ENCODE data around the gene MRTFB. TPM values are rescaled to one million over a fixed set of nuclear protein-coding genes. Genes with fewer than 3 reads are reported as not detected.

MRTFB gene
- total and polyA plus RNA-seq, 2 of the 13 experiments (the other 11 are each of a cell fraction or from before 2014, with no cell fraction given), result 11.4 to 14.0 TPM

GRCh38 chr16:14057878-14058382, 13.2 kb upstream of the MRTFB start:
- in situ Hi-C loops (cut with HindIII; ENCODE audit: extremely low pct_ligation_motif_present, low pct_unique_long_range_greater_than_20kb), result no loop called here

More at GRCh38 chr16:14057878-14058382, 13.2 kb upstream of the MRTFB start:
- Histone ChIP-seq H3K79me2 (ENCODE audit: insufficient read depth, low read length) (no peaks in the 10 kb centered on the region), H4K20me1 (ENCODE audit: insufficient read depth, low read length) (no peaks in the 10 kb centered on the region), H3K36me3 (replicated peaks in 1 of 2; ENCODE audit: control insufficient read depth in 1 of 2, insufficient read depth in 2 of 2, low read length in 2 of 2) (no peaks in the 10 kb centered on the region), H3K27me3 (ENCODE audit: control insufficient read depth in 1 of 2, insufficient read depth in 2 of 2, low read length in 2 of 2) (0 out of 5 replicates have a peak, but pooled peaks cover 3 to 17% of the 10 kb centered on the region in 2 experiments), H3K9me3 (ENCODE audit: low read length) (0 out of 2 replicates have a peak, but pooled peaks cover 6% of the 10 kb centered on the region), H3K4me1 (ENCODE audit: insufficient read depth, low read length) (peaks cover 14% of the 10 kb centered on the region), H3K4me2 (ENCODE audit: low read depth, low read length) (no peak overlapping the region), H2AFZ (ENCODE audit: low read length) (no peak overlapping the region), H3K27ac (ENCODE audit: extremely low read length, insufficient read depth, low read length) (no peak overlapping the region), H3K9ac (ENCODE audit: insufficient read depth, low read depth, low read length) (no peak overlapping the region), H3K4me3 (replicated peaks in 1 of 3; ENCODE audit: insufficient read depth in 1 of 3, low read depth in 2 of 3, low read length in 3 of 3) (no peak overlapping the region)
- ATAC-seq (no peak), FAIRE-seq (no peak), DNase-seq (ENCODE audit: low spot score) (no peak)
- TF ChIP-seq ZBTB26 (CRISPR knock-in tag; IDR thresholded peaks at IDR 0.05; ENCODE audit: borderline replicate concordance) (no peak), ZNF816 (CRISPR knock-in tag; IDR thresholded peaks at IDR 0.05; ENCODE audit: borderline replicate concordance) (no peak), ZNF841 (CRISPR knock-in tag; IDR thresholded peaks at IDR 0.05; ENCODE audit: borderline replicate concordance) (no peak), LRRFIP1 (CRISPR knock-in tag; conservative IDR thresholded peaks at IDR 0.05) (no peak), GPN1 (CRISPR knock-in tag; IDR thresholded peaks at IDR 0.05; ENCODE audit: borderline replicate concordance) (no peak), PRDM10 (CRISPR knock-in tag; IDR thresholded peaks at IDR 0.05; ENCODE audit: low read depth) (no peak), ZC3H4 (CRISPR knock-in tag; IDR thresholded peaks at IDR 0.05; ENCODE audit: borderline replicate concordance) (no peak), ZMAT5 (CRISPR knock-in tag; IDR thresholded peaks at IDR 0.05; ENCODE audit: borderline replicate concordance, low read depth) (no peak)
- no TSS peak for BruUV-seq (replicated peaks)
- POLR2A ChIA-PET, result no interaction called here
- 72% methylated on average over 10 of the region's 10 CpGs for WGBS (ENCODE audit: low lambda C conversion rate)
- CTCF ChIA-PET (ENCODE audit: low intra/inter-chr PET ratio, low total read pairs), result no interaction called here
- intact Hi-C loops (cut with micrococcal nuclease; ENCODE audit: unreplicated experiment), result no loop called here

Measured in HepG2 (cell line).